Heart right ventricle (tissue), 16 donors: ENCODE results near the gene TBC1D22A. TPM values are rescaled to one million over a fixed set of nuclear protein-coding genes. Genes with fewer than 3 reads are reported as not detected.
A peak's percentile ranks its signal among the peaks of the same experiment; 100 is the strongest.

Experiments
- ATAC-seq, 8 donors: fragments of 200-7000 bp; cut with Tn5 transposase; one replicate each; pipeline ENCODE4 v1.9.1; 2020; ENCODE audit warnings: mild to moderate bottlenecking in 8 of 8, moderate library complexity in 8 of 8, moderate number of reproducible peaks in 1 of 8
- DNase-seq, 2 donors: peaks; one replicate each; pipeline ENCODE4 v3.0.0-alpha.2; 2020
- H3K27ac ChIP-seq, 10 donors: fragments of 200-600 bp; sonication (generic) in 2 of 10; one replicate each; pipeline versions ENCODE4 v1.5.0 to v1.8.0; 2020 to 2022; ENCODE audit warnings: mild to moderate bottlenecking in 3 of 10
- H3K27me3 ChIP-seq, 7 donors: fragments of 200-600 bp; one replicate each; pipeline ENCODE4 v1.8.0; 2021 to 2022; ENCODE audit warnings: mild to moderate bottlenecking in 2 of 7
- H3K36me3 ChIP-seq, 9 donors: fragments of 200-600 bp; sonication (generic) in 1 of 9; one replicate each; pipeline versions ENCODE4 v1.5.0 to v1.8.0; 2020 to 2022; ENCODE audit warnings: mild to moderate bottlenecking in 2 of 9
- H3K4me1 ChIP-seq, 9 donors: fragments of 200-600 bp; sonication (generic) in 1 of 9; one replicate each; pipeline versions ENCODE4 v1.5.0 to v1.8.0; 2020 to 2022; ENCODE audit warnings: mild to moderate bottlenecking in 4 of 9
- H3K4me3 ChIP-seq, 10 donors: fragments of 200-600 bp; sonication (generic) in 2 of 10; one replicate each; pipeline versions ENCODE4 v1.5.0 to v1.8.0; 2020 to 2022; ENCODE audit warnings: mild to moderate bottlenecking in 7 of 10, moderate library complexity in 2 of 10
- H3K9me3 ChIP-seq, 11 donors: fragments of 200-600 bp in 10 of 11; sonication (generic) in 2 of 11; one replicate each; pipeline versions ENCODE4 v1.5.0 to v1.8.0; 2013 to 2022; ENCODE audit warnings: mild to moderate bottlenecking in 2 of 11, control low read depth in 1 of 11, moderate library complexity in 1 of 11
- WGBS, 2 donors: extraction: QIAGEN DNeasy Blood & Tissue Kit; methylation state at CpG; one replicate each; pipeline ENCODE4 v1.1.7; 2013; ENCODE audit warnings: inconsistent platforms in 1 of 2; 5-methylcytosine and 5-hydroxymethylcytosine counted together
- intact Hi-C, 10 donors: fragments of 100-400 bp; cut with DNase I; formaldehyde crosslinking; loops; one replicate each; pipeline versions ENCODE4 v1.11.1 to v1.14.2; 2022
- polyA plus RNA-seq, 2 donors: library from polyadenylated mRNA; stranded (reverse); fragments of 200-250 nt; gene quantifications; one replicate each; pipeline ENCODE4 v1.2.3, GENCODE V29; 2013
- total RNA-seq, 10 donors: library from RNA; stranded (reverse); fragmentation: NEBNext Ultra II Directional in 3 of 10; extraction: Animal tissue kit (Norgen Biotek cat#: 25700) in 3 of 10; gene quantifications; one replicate each; pipeline versions ENCODE4 v1.2.1 to v1.2.4, GENCODE V29; 2021 to 2023
- TF ChIP-seq, protein P1 (sequence below), 9 donors: fragments of 200-600 bp; sonication (generic) in 2 of 9; IDR thresholded peaks; one replicate each; pipeline versions ENCODE4 v1.5.0 to v1.8.0; 2021 to 2022; ENCODE audit warnings: antibody characterized with exemption in 9 of 9, mild to moderate bottlenecking in 5 of 9, moderate library complexity in 1 of 9
- donor health status: Arrhythmogenic right ventricular cardiomyopathy.
- donor health status: ischemic (EF 13 %, LVEDD 7.1; RV severe dilation, severe dysfunction).
- donor health status: healthy with polysubstance abuse.
- donor health status: DM: no; HTN: yes; CAD: no.
- donor health status: DM: no; HTN: no; CAD: no.
- donor health status: ischemic (EF 25% LVEDD 6.9; RV normal size, moderate dysfunction).
- donor health status: ischemic (EF 25% LVEDD 5.7; RV mildly dilated, moderate dysfunction).
- donor health status: healthy.
- donor health status: DM: yes; HTN: yes; CAD: no.
- donor health status: Ischemic cardiomyopathy.
- donor health status: ischemic (EF 35%, LVEDD 5.7; RV mildly dilated, moderate dysfunction).
- donor health status: nonischemic (EF 11% LVEDD 7.7; RV severe dilation, severe dysfunction).
- donor health status: DM: yes; HTN: yes; CAD: no.
- donor health status: PGD.
- donor health status: ischemic (EF 29% LVEDD 5.4; RV normal size, mild dysfunction).
- donor health status: nonischemic (EF 23%, LVEDD 6.1; RV moderate dilation, normal function).

The TBC1D22A gene
- total and polyA plus RNA-seq, 12 donors = 7.2 to 27.9 (median 17.9) TPM

GRCh38 chr22:46844606-46845210, 82.3 kb downstream of the TBC1D22A start:
- H3K36me3 ChIP-seq = peaks cover 0 to 14% (median 0%) of the 10 kb centered on the region in 9 donors
- peak overlapping the region in 2 of 10 donors; percentile 48 to 57 for H3K27ac ChIP-seq
- intact Hi-C loops = no loop called here
- H3K4me1 ChIP-seq = peaks cover 0 to 17% (median 7%) of the 10 kb centered on the region in 9 donors
- no peak for DNase-seq
- TF ChIP-seq, protein P1, sequence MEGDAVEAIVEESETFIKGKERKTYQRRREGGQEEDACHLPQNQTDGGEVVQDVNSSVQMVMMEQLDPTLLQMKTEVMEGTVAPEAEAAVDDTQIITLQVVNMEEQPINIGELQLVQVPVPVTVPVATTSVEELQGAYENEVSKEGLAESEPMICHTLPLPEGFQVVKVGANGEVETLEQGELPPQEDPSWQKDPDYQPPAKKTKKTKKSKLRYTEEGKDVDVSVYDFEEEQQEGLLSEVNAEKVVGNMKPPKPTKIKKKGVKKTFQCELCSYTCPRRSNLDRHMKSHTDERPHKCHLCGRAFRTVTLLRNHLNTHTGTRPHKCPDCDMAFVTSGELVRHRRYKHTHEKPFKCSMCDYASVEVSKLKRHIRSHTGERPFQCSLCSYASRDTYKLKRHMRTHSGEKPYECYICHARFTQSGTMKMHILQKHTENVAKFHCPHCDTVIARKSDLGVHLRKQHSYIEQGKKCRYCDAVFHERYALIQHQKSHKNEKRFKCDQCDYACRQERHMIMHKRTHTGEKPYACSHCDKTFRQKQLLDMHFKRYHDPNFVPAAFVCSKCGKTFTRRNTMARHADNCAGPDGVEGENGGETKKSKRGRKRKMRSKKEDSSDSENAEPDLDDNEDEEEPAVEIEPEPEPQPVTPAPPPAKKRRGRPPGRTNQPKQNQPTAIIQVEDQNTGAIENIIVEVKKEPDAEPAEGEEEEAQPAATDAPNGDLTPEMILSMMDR (IDR thresholded peaks at IDR 0.05) = no peak
- peak in 3 of 8 donors; percentile 7 to 38 (median 14) for ATAC-seq
- H3K27me3 ChIP-seq = no peaks in the 10 kb centered on the region
- WGBS, 2 donors = 77 to 83% methylated on average over 11 of the region's 11 CpGs
- H3K4me3 ChIP-seq = peak overlapping the region in 7 of 10 donors; percentile 6 to 49 (median 38)
- no peaks in the 10 kb centered on the region for H3K9me3 ChIP-seq

- Histone ChIP-seq H3K27ac (peak overlapping the region in 2 of 10 donors; percentile 48 to 57), H3K27me3 (no peaks in the 10 kb centered on the region), H3K4me3 (peak overlapping the region in 8 of 10 donors; percentile 2 to 49 (median 38)), H3K9me3 (no peaks in the 10 kb centered on the region), H3K4me1 (peaks cover 0 to 17% (median 7%) of the 10 kb centered on the region in 9 donors), H3K36me3 (peaks cover 0 to 20% (median 0%) of the 10 kb centered on the region in 9 donors)
- 55 to 57% methylated on average over 17 of the region's 17 CpGs for WGBS, 2 donors
- TF ChIP-seq, protein P1 (IDR thresholded peaks at IDR 0.05) = peak; percentile 22 to 67 (median 49)
- ATAC-seq (peak in 5 of 8 donors; percentile 45 to 61 (median 48)), DNase-seq (no peak)
- intact Hi-C loops = no loop called here
Observed at GRCh38 chr22:46845296-46846149, 83.1 kb downstream of the TBC1D22A start.

GRCh38 chr22:46846150-46846831, 83.8 kb downstream of the TBC1D22A start:
- TF ChIP-seq, protein P1 (IDR thresholded peaks at IDR 0.05) = no peak
- H3K4me1 ChIP-seq = peaks cover 0 to 17% (median 7%) of the 10 kb centered on the region in 9 donors
- H3K9me3 ChIP-seq = no peaks in the 10 kb centered on the region
- DNase-seq = no peak
- H3K36me3 ChIP-seq = peaks cover 0 to 28% (median 0%) of the 10 kb centered on the region in 9 donors
- no peaks in the 10 kb centered on the region for H3K27me3 ChIP-seq
- 88 to 93% methylated on average over 17 of the region's 17 CpGs for WGBS, 2 donors
- no peak overlapping the region for H3K4me3 ChIP-seq
- no peak overlapping the region for H3K27ac ChIP-seq
- intact Hi-C loops = no loop called here
- ATAC-seq = no peak

- Histone ChIP-seq H3K4me1 (peaks cover 0 to 17% (median 7%) of the 10 kb centered on the region in 9 donors), H3K36me3 (peaks cover 0 to 32% (median 0%) of the 10 kb centered on the region in 9 donors), H3K27ac (no peak overlapping the region), H3K4me3 (no peak overlapping the region), H3K9me3 (no peaks in the 10 kb centered on the region), H3K27me3 (no peaks in the 10 kb centered on the region)
- WGBS, 2 donors = 88 to 91% methylated on average over 12 of the region's 12 CpGs
- ATAC-seq = no peak
- intact Hi-C loops = no loop called here
- no peak for DNase-seq
- TF ChIP-seq, protein P1 (IDR thresholded peaks at IDR 0.05) = no peak
Observed at GRCh38 chr22:46846832-46847355, 84.4 kb downstream of the TBC1D22A start.
